C4-2B (cell line): ENCODE data around the gene GBP7.

Experiments
- ZFX ChIP-seq: fragments of 450-650 bp; IDR thresholded peaks from 2 replicates; pipeline ENCODE4 v1.6.1; 2017
- TF ChIP-seq, protein P1 (sequence below): fragments of 450-650 bp; conservative IDR thresholded peaks from 2 replicates; pipeline ENCODE4 v1.5.1; 2017; ENCODE audit warnings: mild to moderate bottlenecking

- TF ChIP-seq, protein P1, sequence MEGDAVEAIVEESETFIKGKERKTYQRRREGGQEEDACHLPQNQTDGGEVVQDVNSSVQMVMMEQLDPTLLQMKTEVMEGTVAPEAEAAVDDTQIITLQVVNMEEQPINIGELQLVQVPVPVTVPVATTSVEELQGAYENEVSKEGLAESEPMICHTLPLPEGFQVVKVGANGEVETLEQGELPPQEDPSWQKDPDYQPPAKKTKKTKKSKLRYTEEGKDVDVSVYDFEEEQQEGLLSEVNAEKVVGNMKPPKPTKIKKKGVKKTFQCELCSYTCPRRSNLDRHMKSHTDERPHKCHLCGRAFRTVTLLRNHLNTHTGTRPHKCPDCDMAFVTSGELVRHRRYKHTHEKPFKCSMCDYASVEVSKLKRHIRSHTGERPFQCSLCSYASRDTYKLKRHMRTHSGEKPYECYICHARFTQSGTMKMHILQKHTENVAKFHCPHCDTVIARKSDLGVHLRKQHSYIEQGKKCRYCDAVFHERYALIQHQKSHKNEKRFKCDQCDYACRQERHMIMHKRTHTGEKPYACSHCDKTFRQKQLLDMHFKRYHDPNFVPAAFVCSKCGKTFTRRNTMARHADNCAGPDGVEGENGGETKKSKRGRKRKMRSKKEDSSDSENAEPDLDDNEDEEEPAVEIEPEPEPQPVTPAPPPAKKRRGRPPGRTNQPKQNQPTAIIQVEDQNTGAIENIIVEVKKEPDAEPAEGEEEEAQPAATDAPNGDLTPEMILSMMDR, result no peak
- no peak for TF ChIP-seq ZFX
These were observed 3.2 kb downstream of the GBP7 start for GRCh38 chr1:89172468-89173143.
